Neural cell (in vitro differentiated cells): ENCODE data around the gene LAPTM4A. TPM values are rescaled to one million over a fixed set of nuclear protein-coding genes. Genes with fewer than 3 reads are reported as not detected.

Experiments
- H2AFZ ChIP-seq: fragments of 200-600, 300-800 bp; sonication (generic), shearing (Covaris generic); 2 replicates; pipeline ENCODE4 v1.6.0; 2014; ENCODE audit warnings: low read depth, mild to moderate bottlenecking, antibody characterized with exemption, low read length, moderate library complexity
- H3F3A ChIP-seq: fragments of 200-600 bp; shearing (Covaris generic); 2 replicates; pipeline ENCODE4 v1.6.1; 2016; ENCODE audit warnings: mild to moderate bottlenecking, moderate library complexity, mixed read lengths, antibody characterized with exemption, low read length; ENCODE audit not compliant: insufficient read depth, poor library complexity, severe bottlenecking
- H3K27ac ChIP-seq: fragments of 200-600, 300-800 bp; sonication (generic), shearing (Covaris generic); 2 replicates; pipeline ENCODE4 v1.5.1; 2014; ENCODE audit warnings: mild to moderate bottlenecking, low read length, moderate library complexity
- H3K27me3 ChIP-seq: fragments of 300-800, 200-600 bp; sonication (generic), shearing (Covaris generic); 2 replicates; pipeline ENCODE4 v1.6.0; 2014; ENCODE audit warnings: mild to moderate bottlenecking, low read depth, low read length, moderate library complexity; ENCODE audit not compliant: insufficient read depth
- H3K36me3 ChIP-seq: fragments of 300-800, 200-600 bp; sonication (generic), shearing (Covaris generic); 2 replicates; pipeline ENCODE4 v1.5.1; 2014; ENCODE audit warnings: mild to moderate bottlenecking, antibody characterized with exemption, low read length, moderate library complexity; ENCODE audit not compliant: insufficient read depth
- H3K4me2 ChIP-seq: fragments of 300-800, 200-600 bp; sonication (generic), shearing (Covaris generic); 2 replicates; pipeline ENCODE4 v1.6.0; 2014; ENCODE audit warnings: mild to moderate bottlenecking, low read length
- H3K4me3 ChIP-seq: fragments of 300-800, 200-600 bp; sonication (generic), shearing (Covaris generic); 2 replicates; pipeline ENCODE4 v1.5.1; 2014; ENCODE audit warnings: mild to moderate bottlenecking, low read length, moderate library complexity
- H3K79me2 ChIP-seq: fragments of 200-600 bp; shearing (Covaris generic); replicated peaks from 2 replicates; pipeline ENCODE4 v1.6.0; 2014; ENCODE audit warnings: mild to moderate bottlenecking, low read length, moderate library complexity; ENCODE audit not compliant: insufficient read depth
- H3K9ac ChIP-seq: fragments of 300-800, 200-600 bp; sonication (generic), shearing (Covaris generic); 2 replicates; pipeline ENCODE4 v1.6.1; 2016; ENCODE audit warnings: mild to moderate bottlenecking, low read length, mixed read lengths
- H3K9me2 ChIP-seq: fragments of 200-600 bp; shearing (Covaris generic); 2 replicates; pipeline ENCODE4 v1.6.1; 2016; ENCODE audit warnings: mild to moderate bottlenecking, low read length, mixed read lengths; ENCODE audit not compliant: insufficient read depth
- H3K9me3 ChIP-seq: fragments of 200-600, 300-800 bp; sonication (generic), shearing (Covaris generic); 2 replicates; pipeline ENCODE4 v1.6.1; 2016; ENCODE audit warnings: mild to moderate bottlenecking, mixed run types, low read length, moderate library complexity, mixed read lengths
- H4K20me1 ChIP-seq: fragments of 200-600 bp; shearing (Covaris generic); 2 replicates; pipeline ENCODE4 v1.6.1; 2016; ENCODE audit warnings: mild to moderate bottlenecking, mixed run types; ENCODE audit not compliant: insufficient read depth
- CTCF ChIP-seq: fragments of 450-650 bp; IDR thresholded peaks from 2 replicates; pipeline ENCODE4 v1.5.1; 2014; ENCODE audit warnings: antibody characterized with exemption, mild to moderate bottlenecking, moderate library complexity; ENCODE audit not compliant: poor library complexity, severe bottlenecking
- EP300 ChIP-seq: fragments of 450-650 bp; conservative IDR thresholded peaks from 2 replicates; pipeline ENCODE4 v1.6.1; 2014; ENCODE audit warnings: antibody characterized with exemption, mild to moderate bottlenecking, moderate library complexity; ENCODE audit not compliant: poor library complexity, severe bottlenecking
- EZH2 ChIP-seq: fragments of 200-600, 300-800 bp; shearing (Covaris generic), sonication (generic); IDR thresholded peaks from 2 replicates; pipeline ENCODE4 v1.6.1; 2014; ENCODE audit warnings: antibody characterized with exemption, low read length, borderline replicate concordance, mild to moderate bottlenecking; ENCODE audit not compliant: insufficient read depth, poor library complexity, severe bottlenecking
- MXI1 ChIP-seq: fragments of 450-650 bp; conservative IDR thresholded peaks from 2 replicates; pipeline ENCODE4 v1.6.1; 2014; ENCODE audit warnings: antibody characterized with exemption, mild to moderate bottlenecking; ENCODE audit not compliant: poor library complexity, severe bottlenecking
- POLR2AphosphoS5 ChIP-seq: IDR thresholded peaks from 2 replicates; pipeline ENCODE4 v1.6.1; 2012
- RAD21 ChIP-seq: fragments of 450-650 bp; conservative IDR thresholded peaks from 2 replicates; pipeline ENCODE4 v1.6.1; 2014; ENCODE audit warnings: antibody characterized with exemption, mild to moderate bottlenecking, moderate library complexity
- REST ChIP-seq: IDR thresholded peaks from 2 replicates; pipeline ENCODE4 v1.6.1; 2012; ENCODE audit warnings: borderline replicate concordance
- SMC3 ChIP-seq: fragments of 450-650 bp; conservative IDR thresholded peaks from 2 replicates; pipeline ENCODE4 v1.6.1; 2014; ENCODE audit warnings: antibody characterized with exemption, mild to moderate bottlenecking, moderate library complexity; ENCODE audit not compliant: poor library complexity
- TAF1 ChIP-seq: IDR thresholded peaks from 2 replicates; pipeline ENCODE4 v1.6.1; 2012; ENCODE audit warnings: low read depth
- polyA plus RNA-seq: library from polyadenylated mRNA; depleted of rRNA; stranded (reverse); fragments of >200 nt; gene quantifications from 2 replicates; pipeline ENCODE4 v1.2.3, GENCODE V29; 2014

Gene LAPTM4A
- polyA plus RNA-seq, 1 donor from 2014 or later: 81.7 TPM

- Histone ChIP-seq H2AFZ (no peak overlapping the region), H3K79me2 (no peaks in the 10 kb centered on the region), H3K9me2 (no peaks in the 10 kb centered on the region), H3F3A (no peaks in the 10 kb centered on the region), H4K20me1 (no peaks in the 10 kb centered on the region), H3K27me3 (no peaks in the 10 kb centered on the region), H3K9ac (no peak overlapping the region), H3K27ac (no peak overlapping the region), H3K4me3 (no peak overlapping the region), H3K36me3 (no peaks in the 10 kb centered on the region), H3K9me3 (no peaks in the 10 kb centered on the region), H3K4me2 (no peak overlapping the region)
- no peak for TF ChIP-seq CTCF
- no peak for TF ChIP-seq TAF1
- TF ChIP-seq REST: no peak
- TF ChIP-seq MXI1: no peak
- no peak for TF ChIP-seq EP300
- no peak for TF ChIP-seq EZH2
- no peak for TF ChIP-seq RAD21
- no peak for TF ChIP-seq POLR2AphosphoS5
- no peak for TF ChIP-seq SMC3
Measured at GRCh38 chr2:20069756-20070155, 18.3 kb upstream of the LAPTM4A start.

DNA sequence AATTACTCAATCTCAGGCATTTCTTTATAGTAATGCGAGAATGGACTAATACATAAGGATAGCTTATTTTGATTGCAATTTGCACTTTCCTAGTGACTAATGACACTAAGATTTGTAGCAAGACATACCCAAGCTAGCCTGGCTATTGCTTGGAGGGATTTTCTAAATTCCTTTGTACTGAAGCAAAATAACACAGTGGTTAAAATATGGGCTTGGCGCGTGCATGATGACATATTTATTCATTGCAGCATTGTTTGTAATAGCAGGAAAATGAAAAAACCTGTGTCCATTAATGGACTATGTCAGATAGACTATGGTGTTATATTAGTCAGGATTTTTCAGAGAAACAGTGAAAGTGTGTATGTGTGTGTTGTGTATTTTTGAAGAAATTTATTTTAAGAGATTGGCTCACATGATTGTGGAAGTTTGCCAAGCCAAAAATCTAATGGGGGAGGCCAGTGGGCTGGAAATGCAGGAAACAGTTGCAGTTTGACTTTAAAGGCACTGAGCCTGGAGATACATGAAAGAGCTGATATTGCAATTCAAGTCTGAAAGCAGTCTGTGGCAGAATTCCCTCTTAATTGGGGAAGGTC is 16.7 kb upstream of the LAPTM4A start:
- Histone ChIP-seq H3K36me3 (no peaks in the 10 kb centered on the region), H3K4me3 (no peak overlapping the region), H2AFZ (no peak overlapping the region), H3K79me2 (no peaks in the 10 kb centered on the region), H3K9ac (no peak overlapping the region), H4K20me1 (no peaks in the 10 kb centered on the region), H3K9me3 (no peaks in the 10 kb centered on the region), H3F3A (no peaks in the 10 kb centered on the region), H3K27me3 (no peaks in the 10 kb centered on the region), H3K4me2 (no peak overlapping the region), H3K27ac (no peak overlapping the region), H3K9me2 (no peaks in the 10 kb centered on the region)
- TF ChIP-seq CTCF: no peak
- no peak for TF ChIP-seq EP300
- TF ChIP-seq SMC3: no peak
- TF ChIP-seq REST: no peak
- no peak for TF ChIP-seq TAF1
- no peak for TF ChIP-seq EZH2
- no peak for TF ChIP-seq MXI1
